ENCODE measurements around the gene VWA5B2.

DNA sequence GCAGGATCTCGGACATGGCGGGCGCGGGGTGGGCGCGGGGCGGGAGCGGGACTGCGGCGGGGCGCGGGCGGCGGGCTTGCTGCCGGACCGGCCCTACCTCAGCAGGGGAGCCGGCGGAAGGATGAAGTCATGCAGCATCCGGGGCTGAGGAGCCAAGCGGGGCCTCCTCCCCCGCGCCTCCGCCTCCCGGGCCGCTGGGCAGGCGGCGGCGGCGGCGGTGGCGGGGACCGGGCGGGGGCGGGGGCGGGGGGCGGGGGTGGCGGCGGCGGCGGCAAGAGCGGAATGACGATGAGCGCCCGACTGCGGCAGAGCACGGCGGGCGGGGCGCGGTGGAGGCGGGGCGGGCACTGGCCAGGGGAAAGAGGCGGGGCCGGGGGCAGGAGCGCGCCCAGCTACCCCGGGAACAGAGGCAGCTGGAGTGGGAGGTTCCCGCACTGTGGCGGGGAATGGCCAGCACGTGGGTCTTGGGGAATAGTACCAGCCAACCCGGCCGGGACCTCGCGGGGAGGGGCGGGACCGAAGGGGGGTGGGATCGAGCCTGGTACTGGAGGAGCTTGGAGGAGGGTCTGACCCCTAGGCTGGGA is 32.0 kb downstream of the VWA5B2 start, which contains the start of gene CAMK2N2:
- TF ChIP-seq, protein P1, sequence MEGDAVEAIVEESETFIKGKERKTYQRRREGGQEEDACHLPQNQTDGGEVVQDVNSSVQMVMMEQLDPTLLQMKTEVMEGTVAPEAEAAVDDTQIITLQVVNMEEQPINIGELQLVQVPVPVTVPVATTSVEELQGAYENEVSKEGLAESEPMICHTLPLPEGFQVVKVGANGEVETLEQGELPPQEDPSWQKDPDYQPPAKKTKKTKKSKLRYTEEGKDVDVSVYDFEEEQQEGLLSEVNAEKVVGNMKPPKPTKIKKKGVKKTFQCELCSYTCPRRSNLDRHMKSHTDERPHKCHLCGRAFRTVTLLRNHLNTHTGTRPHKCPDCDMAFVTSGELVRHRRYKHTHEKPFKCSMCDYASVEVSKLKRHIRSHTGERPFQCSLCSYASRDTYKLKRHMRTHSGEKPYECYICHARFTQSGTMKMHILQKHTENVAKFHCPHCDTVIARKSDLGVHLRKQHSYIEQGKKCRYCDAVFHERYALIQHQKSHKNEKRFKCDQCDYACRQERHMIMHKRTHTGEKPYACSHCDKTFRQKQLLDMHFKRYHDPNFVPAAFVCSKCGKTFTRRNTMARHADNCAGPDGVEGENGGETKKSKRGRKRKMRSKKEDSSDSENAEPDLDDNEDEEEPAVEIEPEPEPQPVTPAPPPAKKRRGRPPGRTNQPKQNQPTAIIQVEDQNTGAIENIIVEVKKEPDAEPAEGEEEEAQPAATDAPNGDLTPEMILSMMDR (IDR thresholded peaks at IDR 0.05): no peak
- no peak for TF ChIP-seq POLR2A (IDR thresholded peaks at IDR 0.05)

Measured in lower leg skin (tissue), 3 donors.